Spleen (tissue), 7 donors: Measurements from ENCODE around the gene SLC25A4.

ENCODE experiments used
- CTCF ChIP-seq, 11 experiments: fragments of 200-600 bp in 7 of 11; fragments of 450-650 bp in 4 of 11; sonication (generic) in 4 of 11; IDR thresholded peaks in 8 of 11; conservative IDR thresholded peaks in 3 of 11; 1 replicate in 7 of 11; 2 replicates in 4 of 11; pipeline versions ENCODE4 v1.4.0 to v1.8.0; 2016 to 2021; ENCODE audit warnings: antibody characterized with exemption in 11 of 11, inconsistent platforms in 4 of 11, mild to moderate bottlenecking in 1 of 11
- POLR2A ChIP-seq, 3 donors: fragments of 450-650 bp; IDR thresholded peaks; one replicate each; pipeline ENCODE4 v1.5.1; 2017; ENCODE audit warnings: antibody characterized with exemption in 3 of 3, mild to moderate bottlenecking in 1 of 3
- POLR2AphosphoS5 ChIP-seq, 3 donors: sonication (generic); formaldehyde crosslinking; IDR thresholded peaks; one replicate each; pipeline ENCODE4 v1.5.1; 2017; ENCODE audit warnings: antibody characterized with exemption in 3 of 3
- donor health status: DM: no; HTN: no; CAD: no; lungs with moderate emphysema.
- donor health status: DM: no; HTN: no; CAD: no.
- donor health status: DM: no; HTN: no; CAD: no.

- TF ChIP-seq CTCF (IDR thresholded peaks at IDR 0.05 in 8 of 11, conservative IDR thresholded peaks at IDR 0.05 in 3 of 11): no peak
- TF ChIP-seq POLR2A (IDR thresholded peaks at IDR 0.05): no peak
- TF ChIP-seq POLR2AphosphoS5 (IDR thresholded peaks at IDR 0.05): no peak
Observed at GRCh38 chr4:185108185-185108584, 34.9 kb upstream of the SLC25A4 start.
